HG03520 (cell line): Measurements from ENCODE around the gene MYD88.
"Not testable (repeated sequence)": the region's sequence is repeated elsewhere in the genome, so short reads cannot be mapped to it uniquely, and the experiment has no call there.

Experiments
- ATAC-seq: cut with Tn5 transposase; IDR thresholded peaks from one replicate; pipeline ENCODE4 v1.9.1; 2021; ENCODE audit warnings: mild to moderate bottlenecking, moderate library complexity; ENCODE audit not compliant: unreplicated experiment

The MYD88 gene

GRCh38 chr3:38141173-38141951, 2.9 kb downstream of the MYD88 start:
- ATAC-seq: no peak

- ATAC-seq: no peak
Observed at GRCh38 chr3:38141952-38142273, 3.5 kb downstream of the MYD88 start.

- ATAC-seq: no peak
Observed at GRCh38 chr3:38142959-38143358, 4.5 kb downstream of the MYD88 start.

GRCh38 chr3:38143511-38143910, 5.0 kb downstream of the MYD88 start:
- ATAC-seq: no peak

- no peak for ATAC-seq
Observed at GRCh38 chr3:38146504-38146903, 8.0 kb downstream of the MYD88 start.

- no peak for ATAC-seq
Observed at GRCh38 chr3:38147421-38147820, 9.0 kb downstream of the MYD88 start.

GRCh38 chr3:38148311-38148882, 9.9 kb downstream of the MYD88 start:
- ATAC-seq: no peak

- ATAC-seq: no peak
Observed at GRCh38 chr3:38149708-38150107, 11.2 kb downstream of the MYD88 start.

GRCh38 chr3:38150780-38151528, 12.5 kb downstream of the MYD88 start:
- ATAC-seq: no peak

- ATAC-seq: no peak
Observed at GRCh38 chr3:38151667-38152265, 13.3 kb downstream of the MYD88 start.

GRCh38 chr3:38152609-38153008, 14.1 kb downstream of the MYD88 start:
- ATAC-seq: no peak

GRCh38 chr3:38153221-38153620, 14.8 kb downstream of the MYD88 start:
- ATAC-seq: no peak

- no peak for ATAC-seq
Observed at GRCh38 chr3:38154033-38154494, 15.6 kb downstream of the MYD88 start.

GRCh38 chr3:38154625-38155255, 16.3 kb downstream of the MYD88 start:
- ATAC-seq: no peak

- ATAC-seq: no peak
Observed at GRCh38 chr3:38155825-38156224, 17.4 kb downstream of the MYD88 start.

GRCh38 chr3:38157117-38157516, 18.7 kb downstream of the MYD88 start:
- ATAC-seq: no peak

GRCh38 chr3:38157595-38157994, 19.1 kb downstream of the MYD88 start:
- no peak for ATAC-seq

- no peak for ATAC-seq
Observed at GRCh38 chr3:38158472-38158871, 20.0 kb downstream of the MYD88 start.

GRCh38 chr3:38160704-38161103, 22.2 kb downstream of the MYD88 start:
- not testable (repeated sequence) for ATAC-seq

- ATAC-seq: no peak
Observed at GRCh38 chr3:38163117-38163840, 24.8 kb downstream of the MYD88 start.
